Spleen (tissue), 7 donors: ENCODE measurements around the gene MAGOHB.

Source experiments
- POLR2AphosphoS5 ChIP-seq, 3 donors: sonication (generic); formaldehyde crosslinking; IDR thresholded peaks; one replicate each; pipeline ENCODE4 v1.5.1; 2017; ENCODE audit warnings: antibody characterized with exemption in 3 of 3
- TF ChIP-seq, protein P1 (sequence below), 11 experiments: fragments of 200-600 bp in 7 of 11; fragments of 450-650 bp in 4 of 11; sonication (generic) in 4 of 11; IDR thresholded peaks in 8 of 11; conservative IDR thresholded peaks in 3 of 11; 1 replicate in 7 of 11; 2 replicates in 4 of 11; pipeline versions ENCODE4 v1.4.0 to v1.8.0; 2016 to 2021; ENCODE audit warnings: antibody characterized with exemption in 11 of 11, inconsistent platforms in 4 of 11, mild to moderate bottlenecking in 1 of 11
- donor health status: DM: no; HTN: no; CAD: no; lungs with moderate emphysema.
- donor health status: DM: no; HTN: no; CAD: no.
- donor health status: DM: no; HTN: no; CAD: no.

DNA sequence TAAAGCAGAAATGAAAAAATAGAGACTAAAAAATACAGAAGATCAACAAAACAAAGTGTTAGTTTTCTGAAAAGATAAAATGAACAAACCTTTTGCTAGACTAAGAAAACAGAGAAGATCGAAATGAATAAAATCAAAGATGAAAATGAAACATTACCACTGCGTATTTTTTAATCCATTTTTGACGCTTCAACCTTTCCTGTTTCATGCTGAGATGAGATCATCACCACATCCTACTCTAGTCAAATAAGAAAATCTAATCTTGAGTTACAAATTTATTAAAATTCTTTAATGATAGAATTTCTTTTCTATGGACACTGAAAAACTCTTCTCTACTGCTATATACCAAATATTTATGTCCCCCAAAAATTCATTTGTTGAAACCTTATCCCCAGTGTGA lies 30.7 kb downstream of the MAGOHB start:
- TF ChIP-seq POLR2AphosphoS5 (IDR thresholded peaks at IDR 0.05), result no peak
- TF ChIP-seq, protein P1, sequence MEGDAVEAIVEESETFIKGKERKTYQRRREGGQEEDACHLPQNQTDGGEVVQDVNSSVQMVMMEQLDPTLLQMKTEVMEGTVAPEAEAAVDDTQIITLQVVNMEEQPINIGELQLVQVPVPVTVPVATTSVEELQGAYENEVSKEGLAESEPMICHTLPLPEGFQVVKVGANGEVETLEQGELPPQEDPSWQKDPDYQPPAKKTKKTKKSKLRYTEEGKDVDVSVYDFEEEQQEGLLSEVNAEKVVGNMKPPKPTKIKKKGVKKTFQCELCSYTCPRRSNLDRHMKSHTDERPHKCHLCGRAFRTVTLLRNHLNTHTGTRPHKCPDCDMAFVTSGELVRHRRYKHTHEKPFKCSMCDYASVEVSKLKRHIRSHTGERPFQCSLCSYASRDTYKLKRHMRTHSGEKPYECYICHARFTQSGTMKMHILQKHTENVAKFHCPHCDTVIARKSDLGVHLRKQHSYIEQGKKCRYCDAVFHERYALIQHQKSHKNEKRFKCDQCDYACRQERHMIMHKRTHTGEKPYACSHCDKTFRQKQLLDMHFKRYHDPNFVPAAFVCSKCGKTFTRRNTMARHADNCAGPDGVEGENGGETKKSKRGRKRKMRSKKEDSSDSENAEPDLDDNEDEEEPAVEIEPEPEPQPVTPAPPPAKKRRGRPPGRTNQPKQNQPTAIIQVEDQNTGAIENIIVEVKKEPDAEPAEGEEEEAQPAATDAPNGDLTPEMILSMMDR (IDR thresholded peaks at IDR 0.05 in 8 of 11, conservative IDR thresholded peaks at IDR 0.05 in 3 of 11), result no peak
